Measurements from ENCODE around the gene RXFP2.

The RXFP2 gene

GRCh38 chr13:31703780-31704179 lies 35.5 kb upstream of the RXFP2 start:
- Histone ChIP-seq H3K27ac (replicated peaks) (no peak overlapping the region), H3K27me3 (ENCODE audit: insufficient read depth, poor library complexity, severe bottlenecking) (peaks cover 11% of the 10 kb centered on the region), H3K4me3 (replicated peaks; ENCODE audit: insufficient read depth, low read length) (no peak overlapping the region)
- no peak for DNase-seq (ENCODE audit: low read depth in 1 of 2, low spot score in 1 of 2)
- TF ChIP-seq REST (IDR thresholded peaks at IDR 0.05; ENCODE audit: insufficient replicate concordance, low read depth) (no peak), GABPA (IDR thresholded peaks at IDR 0.05; ENCODE audit: low read depth) (no peak), SPI1 (IDR thresholded peaks at IDR 0.05; ENCODE audit: borderline replicate concordance, low read depth) (no peak), CTCF (IDR thresholded peaks at IDR 0.05; ENCODE audit: insufficient read depth, low read length) (no peak), POLR2AphosphoS5 (IDR thresholded peaks at IDR 0.05; ENCODE audit: low read depth) (no peak)

GRCh38 chr13:31706105-31706504 lies 33.2 kb upstream of the RXFP2 start:
- TF ChIP-seq REST (IDR thresholded peaks at IDR 0.05; ENCODE audit: insufficient replicate concordance, low read depth): no peak
- no peak for TF ChIP-seq GABPA (IDR thresholded peaks at IDR 0.05; ENCODE audit: low read depth)
- no peak for TF ChIP-seq SPI1 (IDR thresholded peaks at IDR 0.05; ENCODE audit: borderline replicate concordance, low read depth)
- TF ChIP-seq CTCF (IDR thresholded peaks at IDR 0.05; ENCODE audit: insufficient read depth, low read length): no peak
- no peak for TF ChIP-seq POLR2AphosphoS5 (IDR thresholded peaks at IDR 0.05; ENCODE audit: low read depth)
- no peak for DNase-seq (ENCODE audit: low read depth in 1 of 2, low spot score in 1 of 2)
- Histone ChIP-seq H3K4me3 (replicated peaks; ENCODE audit: insufficient read depth, low read length) (no peak overlapping the region), H3K27ac (replicated peaks) (no peak overlapping the region), H3K27me3 (ENCODE audit: insufficient read depth, poor library complexity, severe bottlenecking) (peaks cover 11% of the 10 kb centered on the region)

- no peak overlapping the region for H3K27ac ChIP-seq (replicated peaks)
- H3K27me3 ChIP-seq (ENCODE audit: insufficient read depth, poor library complexity, severe bottlenecking): peaks cover 2% of the 10 kb centered on the region
- H3K4me3 ChIP-seq (replicated peaks; ENCODE audit: insufficient read depth, low read length): no peak overlapping the region
- no peak for DNase-seq (ENCODE audit: low read depth in 1 of 2, low spot score in 1 of 2)
- no peak for TF ChIP-seq REST (IDR thresholded peaks at IDR 0.05; ENCODE audit: insufficient replicate concordance, low read depth)
- no peak for TF ChIP-seq POLR2AphosphoS5 (IDR thresholded peaks at IDR 0.05; ENCODE audit: low read depth)
- no peak for TF ChIP-seq CTCF (IDR thresholded peaks at IDR 0.05; ENCODE audit: insufficient read depth, low read length)
- TF ChIP-seq SPI1 (IDR thresholded peaks at IDR 0.05; ENCODE audit: borderline replicate concordance, low read depth): no peak
- TF ChIP-seq GABPA (IDR thresholded peaks at IDR 0.05; ENCODE audit: low read depth): no peak
Measured at GRCh38 chr13:31717583-31717982, 21.7 kb upstream of the RXFP2 start.
